ENCODE measurements around the gene HORMAD2.

- TF ChIP-seq POLR2AphosphoS5 (IDR thresholded peaks at IDR 0.05) (no peak), POLR2A (IDR thresholded peaks at IDR 0.05) (no peak), CTCF (IDR thresholded peaks at IDR 0.05) (no peak)
Observed at GRCh38 chr22:30183271-30183670, 103.0 kb downstream of the HORMAD2 start.
